Loucy (cell line): ENCODE results near the gene KYAT1.

ENCODE experiments used
- CTCF ChIP-seq: fragments of 200-600 bp; sonication (generic); conservative IDR thresholded peaks from 2 replicates; pipeline ENCODE4 v1.5.1; 2014; ENCODE audit warnings: mild to moderate bottlenecking, antibody characterized with exemption, low read length
- EZH2phosphoT487 ChIP-seq: fragments of 200-600 bp; IDR thresholded peaks from 2 replicates; pipeline ENCODE4 v1.6.1; 2018; ENCODE audit warnings: antibody characterized with exemption, mild to moderate bottlenecking, moderate library complexity, borderline replicate concordance

GRCh38 chr9:128863647-128864046 is 18.1 kb downstream of the KYAT1 start:
- peak; percentile 72 for TF ChIP-seq CTCF
- no peak for TF ChIP-seq EZH2phosphoT487
